ENCODE measurements around the gene SPEF2. TPM values are rescaled to one million over a fixed set of nuclear protein-coding genes. Genes with fewer than 3 reads are reported as not detected.

Gene SPEF2
- total RNA-seq, 1 donor from 2014 or later = 10.8 TPM

DNA sequence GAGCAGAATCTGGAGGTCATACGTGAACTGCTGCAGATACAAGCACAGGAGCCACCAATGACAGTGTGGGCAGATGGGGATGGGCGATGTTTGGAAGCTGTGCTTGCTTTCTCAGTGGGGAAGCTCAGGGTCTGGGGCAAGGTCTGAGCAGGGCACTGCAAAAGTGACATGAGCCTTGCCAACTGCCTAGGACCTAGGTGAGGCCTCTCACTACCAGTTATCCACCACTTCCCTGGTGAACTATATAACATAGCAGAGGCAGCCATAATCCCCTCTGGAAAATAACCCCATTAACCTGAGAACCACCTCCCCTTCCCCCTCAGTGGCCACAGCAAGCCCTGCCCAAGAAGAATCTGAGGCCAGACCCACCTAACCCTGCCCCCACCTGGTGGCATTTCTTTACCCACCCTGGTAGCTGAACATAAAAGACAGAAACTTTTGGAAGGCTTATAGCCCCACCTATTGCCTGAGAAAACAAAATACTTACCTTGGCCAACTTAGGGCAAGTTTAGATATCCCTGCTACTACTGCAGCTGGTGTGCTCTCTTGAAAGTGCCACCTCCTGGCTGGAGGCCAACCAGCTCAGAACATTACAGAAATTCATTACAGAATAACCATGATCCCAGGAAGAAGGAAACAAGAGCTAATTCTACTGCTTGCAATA lies 18.8 kb upstream of the SPEF2 start:
- DNase-seq (ENCODE audit: extremely low spot score in 2 of 2) = no peak
- H3K27me3 ChIP-seq = no peaks in the 10 kb centered on the region
- intact Hi-C loops (cut with DNase I) = no loop called here
- no peak overlapping the region for H3K27ac ChIP-seq
- H3K36me3 ChIP-seq = no peaks in the 10 kb centered on the region
- H3K4me1 ChIP-seq = no peaks in the 10 kb centered on the region
- H3K9me3 ChIP-seq = no peaks in the 10 kb centered on the region
- no peak overlapping the region for H3K4me3 ChIP-seq
- TF ChIP-seq, protein P1, sequence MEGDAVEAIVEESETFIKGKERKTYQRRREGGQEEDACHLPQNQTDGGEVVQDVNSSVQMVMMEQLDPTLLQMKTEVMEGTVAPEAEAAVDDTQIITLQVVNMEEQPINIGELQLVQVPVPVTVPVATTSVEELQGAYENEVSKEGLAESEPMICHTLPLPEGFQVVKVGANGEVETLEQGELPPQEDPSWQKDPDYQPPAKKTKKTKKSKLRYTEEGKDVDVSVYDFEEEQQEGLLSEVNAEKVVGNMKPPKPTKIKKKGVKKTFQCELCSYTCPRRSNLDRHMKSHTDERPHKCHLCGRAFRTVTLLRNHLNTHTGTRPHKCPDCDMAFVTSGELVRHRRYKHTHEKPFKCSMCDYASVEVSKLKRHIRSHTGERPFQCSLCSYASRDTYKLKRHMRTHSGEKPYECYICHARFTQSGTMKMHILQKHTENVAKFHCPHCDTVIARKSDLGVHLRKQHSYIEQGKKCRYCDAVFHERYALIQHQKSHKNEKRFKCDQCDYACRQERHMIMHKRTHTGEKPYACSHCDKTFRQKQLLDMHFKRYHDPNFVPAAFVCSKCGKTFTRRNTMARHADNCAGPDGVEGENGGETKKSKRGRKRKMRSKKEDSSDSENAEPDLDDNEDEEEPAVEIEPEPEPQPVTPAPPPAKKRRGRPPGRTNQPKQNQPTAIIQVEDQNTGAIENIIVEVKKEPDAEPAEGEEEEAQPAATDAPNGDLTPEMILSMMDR (IDR thresholded peaks at IDR 0.05) = no peak
- TF ChIP-seq POLR2A (IDR thresholded peaks at IDR 0.05) = no peak
- no peak for TF ChIP-seq POLR2AphosphoS5 (IDR thresholded peaks at IDR 0.05; ENCODE audit: insufficient read depth in 1 of 2, low read depth in 1 of 2)

DNA sequence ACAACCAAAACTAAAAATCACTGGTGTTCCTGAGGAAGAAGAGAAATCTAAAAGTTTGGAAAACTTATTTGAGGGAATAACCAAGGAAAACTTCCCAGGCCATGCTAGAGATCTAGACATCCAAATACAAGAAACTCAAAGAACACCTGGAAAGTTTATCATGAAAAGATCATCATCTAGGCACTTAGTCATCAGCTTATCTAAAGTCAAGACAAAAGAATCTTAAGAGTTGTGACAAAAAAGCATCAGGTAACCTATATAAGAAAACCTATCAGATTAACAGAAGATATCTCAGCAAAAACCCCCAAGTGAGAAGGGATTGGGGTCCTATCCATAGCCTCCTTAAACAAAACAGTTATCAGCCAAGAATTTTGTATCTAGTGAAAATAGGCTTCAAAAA lies 17.1 kb upstream of the SPEF2 start:
- no peak for TF ChIP-seq POLR2AphosphoS5 (IDR thresholded peaks at IDR 0.05; ENCODE audit: insufficient read depth in 1 of 2, low read depth in 1 of 2)
- TF ChIP-seq, protein P1 (IDR thresholded peaks at IDR 0.05) = no peak
- no peak for TF ChIP-seq POLR2A (IDR thresholded peaks at IDR 0.05)
- no peaks in the 10 kb centered on the region for H3K9me3 ChIP-seq
- intact Hi-C loops (cut with DNase I) = no loop called here

DNA sequence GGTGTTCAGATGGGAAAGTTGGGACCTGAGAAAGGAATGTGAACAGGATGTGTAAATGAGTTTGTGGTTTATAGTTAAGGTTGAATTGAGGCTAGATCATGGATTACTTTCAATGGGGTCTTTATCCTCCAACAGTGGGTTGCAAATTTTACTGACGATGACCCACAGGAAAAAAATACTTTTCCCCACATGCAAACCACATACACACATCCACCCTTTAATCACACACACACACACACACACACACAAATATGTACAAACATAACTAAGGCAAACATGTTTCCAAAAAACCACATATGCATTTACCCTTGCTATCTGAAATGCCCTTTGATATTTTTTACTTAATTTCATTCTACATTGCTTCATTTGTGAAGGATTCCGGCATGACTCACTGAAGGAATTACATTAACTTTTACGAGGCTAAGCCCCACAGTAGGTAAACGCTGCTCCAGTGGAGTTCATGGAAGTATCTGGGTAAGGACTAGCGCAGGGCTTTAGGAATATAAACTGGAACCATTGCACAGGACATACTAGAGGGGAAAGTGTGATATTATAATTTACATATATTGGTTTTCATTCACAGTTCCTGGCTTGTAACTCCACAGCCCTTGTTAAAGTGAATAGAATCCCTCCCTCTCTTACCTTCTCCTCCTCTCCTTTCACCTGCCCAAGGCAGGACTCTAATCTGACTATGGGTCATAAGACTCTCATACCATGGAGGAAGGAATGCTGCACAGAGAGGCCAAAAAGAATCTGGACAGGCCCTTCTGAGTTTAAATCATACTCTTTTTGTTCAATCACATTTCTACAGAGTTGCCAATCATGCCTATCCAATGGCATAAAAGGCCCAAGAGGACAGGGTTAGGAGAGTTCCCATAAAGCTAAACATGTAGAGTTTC lies 8.5 kb upstream of the SPEF2 start:
- Histone ChIP-seq H3K4me1 (no peaks in the 10 kb centered on the region), H3K27me3 (no peaks in the 10 kb centered on the region), H3K4me3 (no peak overlapping the region), H3K36me3 (no peaks in the 10 kb centered on the region), H3K27ac (no peak overlapping the region), H3K9me3 (no peaks in the 10 kb centered on the region)
- TF ChIP-seq, protein P1 (IDR thresholded peaks at IDR 0.05) = no peak
- no peak for DNase-seq (ENCODE audit: extremely low spot score in 2 of 2)
- intact Hi-C loops (cut with DNase I) = no loop called here

More for the DNA sequence above, 17.1 kb upstream of the SPEF2 start:
- no peak for DNase-seq (ENCODE audit: extremely low spot score in 2 of 2)
- no peaks in the 10 kb centered on the region for H3K4me1 ChIP-seq
- H3K4me3 ChIP-seq = no peak overlapping the region
- H3K36me3 ChIP-seq = no peaks in the 10 kb centered on the region
- no peak overlapping the region for H3K27ac ChIP-seq
- H3K27me3 ChIP-seq = no peaks in the 10 kb centered on the region

DNA sequence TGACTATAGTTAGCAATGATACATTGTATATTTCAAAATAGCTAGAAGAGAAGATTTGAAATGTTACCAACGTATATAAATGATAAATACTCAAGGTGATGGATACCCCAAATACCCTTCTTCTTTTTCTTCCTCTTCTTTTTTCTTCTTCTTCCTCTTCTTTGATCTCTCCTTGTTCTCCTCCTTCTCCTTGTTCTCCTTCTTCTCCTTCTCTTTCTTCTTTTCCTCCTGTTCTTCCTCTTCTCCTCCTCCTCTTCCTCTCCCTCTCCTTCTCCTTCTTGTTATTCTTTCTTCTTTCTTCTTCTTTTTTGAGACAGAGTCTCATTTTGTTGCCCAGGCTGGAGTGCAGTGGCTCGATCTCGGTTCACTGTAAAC lies 616 bp upstream of the SPEF2 start:
- H3K36me3 ChIP-seq = no peaks in the 10 kb centered on the region
- H3K4me3 ChIP-seq = peak overlapping the region; percentile 66 to 87
- no peak for DNase-seq (ENCODE audit: extremely low spot score in 2 of 2)
- peaks cover 7% of the 10 kb centered on the region for H3K4me1 ChIP-seq
- TF ChIP-seq POLR2AphosphoS5 (IDR thresholded peaks at IDR 0.05; ENCODE audit: insufficient read depth in 1 of 2, low read depth in 1 of 2) (no peak), POLR2A (IDR thresholded peaks at IDR 0.05) (no peak)
- TF ChIP-seq, protein P1 (IDR thresholded peaks at IDR 0.05) = no peak
- H3K27ac ChIP-seq = peak overlapping the region; percentile 62
- no peaks in the 10 kb centered on the region for H3K9me3 ChIP-seq
- H3K27me3 ChIP-seq = no peaks in the 10 kb centered on the region
- intact Hi-C loops (cut with DNase I) = no loop called here

DNA sequence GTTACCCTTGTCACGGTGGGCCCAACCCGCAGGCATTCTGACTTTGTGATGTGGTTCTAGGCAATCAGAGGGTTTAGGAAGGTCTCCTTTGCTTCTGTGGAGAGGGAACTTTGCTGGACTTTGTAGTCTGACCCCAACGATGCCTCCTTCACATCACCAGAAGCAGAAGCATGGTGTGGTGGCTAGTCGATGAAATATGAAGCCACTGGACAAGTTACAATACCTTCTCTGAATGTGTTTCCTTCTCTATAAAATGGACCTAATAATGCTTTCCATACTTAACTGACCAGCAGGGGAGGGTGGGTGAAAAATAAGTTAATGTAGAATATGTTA lies 607 bp downstream of the SPEF2 start:
- no peak for DNase-seq (ENCODE audit: extremely low spot score in 2 of 2)
- Histone ChIP-seq H3K36me3 (no peaks in the 10 kb centered on the region), H3K9me3 (no peaks in the 10 kb centered on the region), H3K4me3 (peak overlapping the region; percentile 66 to 87), H3K4me1 (peaks cover 7% of the 10 kb centered on the region), H3K27ac (peak overlapping the region; percentile 62), H3K27me3 (no peaks in the 10 kb centered on the region)
- TF ChIP-seq POLR2A (IDR thresholded peaks at IDR 0.05) (no peak), POLR2AphosphoS5 (IDR thresholded peaks at IDR 0.05; ENCODE audit: insufficient read depth in 1 of 2, low read depth in 1 of 2) (no peak)
- TF ChIP-seq, protein P1 (IDR thresholded peaks at IDR 0.05) = no peak
- intact Hi-C loops (cut with DNase I) = no loop called here

Data from vagina (tissue), 2 donors.